ENCODE data around the gene WSCD2. TPM values are rescaled to one million over a fixed set of nuclear protein-coding genes. Genes with fewer than 3 reads are reported as not detected.

Gene WSCD2
- total and polyA plus RNA-seq, 2 donors (not counting 3 experiments of a cell fraction or from before 2014, with no cell fraction given), result not detected

DNA sequence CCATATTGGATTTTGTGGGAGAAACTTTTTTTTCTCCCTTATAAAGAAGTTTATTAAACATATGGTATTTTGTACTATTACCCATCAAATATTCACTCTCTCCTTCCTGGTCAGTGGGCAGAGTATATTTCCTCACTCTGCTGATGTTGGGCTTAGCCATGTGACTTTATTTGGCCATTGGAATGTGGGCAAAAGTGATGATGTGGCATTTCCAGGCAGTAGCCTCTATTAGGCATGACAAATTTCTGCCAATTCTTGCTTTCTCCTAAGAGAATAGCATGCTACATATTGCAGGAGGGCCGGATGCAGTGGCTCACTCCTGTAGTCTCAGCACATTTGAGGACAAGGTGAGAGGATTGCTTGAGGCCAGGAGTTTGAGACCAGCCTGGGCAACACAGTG, 24.4 kb upstream of the WSCD2 start:
- Histone ChIP-seq H3K9ac (replicated peaks; ENCODE audit: extremely low read depth, insufficient read depth, low read length) (no peak overlapping the region), H3K27me3 (ENCODE audit: control insufficient read depth in 2 of 2, insufficient read depth in 2 of 2, low read length in 2 of 2) (no peaks in the 10 kb centered on the region), H3K4me1 (ENCODE audit: control insufficient read depth, extremely low read depth, insufficient read depth, low read length) (no peaks in the 10 kb centered on the region), H3K9me3 (replicated peaks; ENCODE audit: control insufficient read depth, insufficient read depth, low read length) (no peaks in the 10 kb centered on the region), H3K4me2 (ENCODE audit: insufficient read depth, low read length) (no peak overlapping the region), H3K9me1 (replicated peaks; ENCODE audit: control insufficient read depth, extremely low read depth, insufficient read depth, low read length) (no peaks in the 10 kb centered on the region), H3K27ac (ENCODE audit: insufficient read depth, low read depth, low read length) (no peak overlapping the region), H3K4me3 (replicated peaks in 1 of 3; ENCODE audit: insufficient read depth in 1 of 3, low read depth in 1 of 3, low read length in 3 of 3) (no peak overlapping the region), H3K79me2 (ENCODE audit: control insufficient read depth, insufficient read depth, low read length) (no peaks in the 10 kb centered on the region), H3K36me3 (ENCODE audit: control insufficient read depth in 2 of 2, extremely low read depth in 1 of 2, insufficient read depth in 2 of 2, low read length in 2 of 2) (no peaks in the 10 kb centered on the region), H2AFZ (ENCODE audit: low read depth, low read length) (no peak overlapping the region), H4K20me1 (replicated peaks; ENCODE audit: control insufficient read depth, extremely low read depth, insufficient read depth, low read length) (no peaks in the 10 kb centered on the region)
- no TSS peak for BruUV-seq (replicated peaks)
- DNase-seq (ENCODE audit: low read depth, low spot score) (no peak), FAIRE-seq (no peak)
- CTCF ChIA-PET, result no interaction called here
- no peak for TF ChIP-seq JUN (IDR thresholded peaks at IDR 0.05; ENCODE audit: borderline replicate concordance, insufficient read depth, insufficient read length, low read depth)
- no peak for TF ChIP-seq POLR2AphosphoS5 (IDR thresholded peaks at IDR 0.05; ENCODE audit: insufficient read depth, low read depth, low read length)
- no peak for TF ChIP-seq MYC (IDR thresholded peaks at IDR 0.05; ENCODE audit: low read depth, low read length)
- no peak for TF ChIP-seq FOS (IDR thresholded peaks at IDR 0.05; ENCODE audit: borderline replicate concordance, insufficient read depth, low read length)
- TF ChIP-seq EZH2 (IDR thresholded peaks at IDR 0.05; ENCODE audit: borderline replicate concordance, low read depth, low read length, severe bottlenecking), result no peak
- no peak for TF ChIP-seq POLR2A (IDR thresholded peaks at IDR 0.05; ENCODE audit: low read depth, low read length)
- no peak for TF ChIP-seq GATA2 (IDR thresholded peaks at IDR 0.05; ENCODE audit: insufficient read depth, insufficient read length, low read depth, low read length)
- TF ChIP-seq MAX (IDR thresholded peaks at IDR 0.05; ENCODE audit: insufficient read depth, insufficient read length), result no peak
- TF ChIP-seq CTCF (IDR thresholded peaks at IDR 0.05; ENCODE audit: extremely low read depth in 1 of 2, insufficient read depth in 1 of 2, low read depth in 1 of 2, low read length in 2 of 2), result no peak
- intact Hi-C loops (cut with micrococcal nuclease) (no loop called here), dilution Hi-C loops (cut with MboI; ENCODE audit: extremely low pct_ligation_motif_present, low sequenced_read_pairs) (no loop called here)
- POLR2A ChIA-PET, result no interaction called here
